OCI-LY7 (cell line): Measurements from ENCODE around the gene NAA16. TPM values are rescaled to one million over a fixed set of nuclear protein-coding genes. Genes with fewer than 3 reads are reported as not detected.
A peak's percentile ranks its signal among the peaks of the same experiment; 100 is the strongest.

ENCODE experiments used
- BruUV-seq: library from RNA; stranded (reverse); fragments of 400-500 nt; replicated peaks from 2 replicates; lab custom pipeline; 2021; lab: Mats Ljungman, UMichigan
- CTCF ChIA-PET: fragments of 300-600 bp; sonication (Branson Sonifier 250); formaldehyde crosslinking; loops from one replicate; lab custom pipeline; 2022; ENCODE audit warnings: antibody characterized with exemption; ENCODE audit not compliant: unreplicated experiment; lab: Charles Lee
- POLR2A ChIA-PET: fragments of 300-600 bp; sonication (Branson Sonifier 250); formaldehyde crosslinking; loops from one replicate; lab custom pipeline; 2022; ENCODE audit warnings: antibody characterized with exemption; lab: Charles Lee
- DNase-seq: peaks from one replicate; pipeline ENCODE4 v3.0.0-alpha.2; 2015; ENCODE audit warnings: low spot score
- H2AFZ ChIP-seq: fragments of 200-600 bp; sonication (generic), shearing (Covaris generic); 2 replicates; pipeline ENCODE4 v1.6.1; 2014; ENCODE audit warnings: mild to moderate bottlenecking, antibody characterized with exemption, low read length, moderate library complexity
- H3K27ac ChIP-seq: fragments of 200-600 bp; sonication (generic); 2 replicates; pipeline ENCODE4 v1.5.1; 2014; ENCODE audit warnings: mixed run types, low read depth, mild to moderate bottlenecking, moderate library complexity, low read length, inconsistent platforms; ENCODE audit not compliant: poor library complexity, severe bottlenecking
- H3K36me3 ChIP-seq: fragments of 200-600 bp; sonication (generic); 2 replicates; pipeline ENCODE4 v1.6.1; 2014; ENCODE audit warnings: mild to moderate bottlenecking, antibody characterized with exemption, low read length, moderate library complexity, mixed read lengths; ENCODE audit not compliant: insufficient read depth
- H3K4me1 ChIP-seq: fragments of 200-600 bp; sonication (generic); 2 replicates; pipeline ENCODE4 v1.5.1; 2014; ENCODE audit warnings: mild to moderate bottlenecking, low read length; ENCODE audit not compliant: insufficient read depth, poor library complexity, severe bottlenecking
- H3K4me2 ChIP-seq: fragments of 200-600 bp; sonication (generic); 2 replicates; pipeline ENCODE4 v1.6.1; 2014; ENCODE audit warnings: mild to moderate bottlenecking, low read length
- H3K4me3 ChIP-seq: fragments of 200-600 bp; sonication (generic); 2 replicates; pipeline ENCODE4 v1.5.1; 2014; ENCODE audit warnings: mild to moderate bottlenecking, low read depth, low read length; ENCODE audit not compliant: poor library complexity, severe bottlenecking
- H3K79me2 ChIP-seq: fragments of 200-600 bp; sonication (generic); 2 replicates; pipeline ENCODE4 v1.6.1; 2016; ENCODE audit warnings: low read depth, mild to moderate bottlenecking, low read length, moderate library complexity, mixed read lengths; ENCODE audit not compliant: insufficient read depth
- H3K9me2 ChIP-seq: fragments of 200-600 bp; sonication (generic); 2 replicates; pipeline ENCODE4 v1.6.1; 2016; ENCODE audit warnings: mild to moderate bottlenecking, low read length, mixed read lengths; ENCODE audit not compliant: insufficient read depth
- H3K9me3 ChIP-seq: fragments of 200-600 bp; sonication (generic); 2 replicates; pipeline ENCODE4 v1.6.1; 2014; ENCODE audit warnings: mild to moderate bottlenecking, mixed run types, low read length, mixed read lengths
- H4K20me1 ChIP-seq: fragments of 200-600 bp; sonication (generic); 2 replicates; pipeline ENCODE4 v1.6.1; 2014; ENCODE audit warnings: mild to moderate bottlenecking, antibody characterized with exemption, low read length, moderate library complexity, mixed read lengths; ENCODE audit not compliant: insufficient read depth
- CTCF ChIP-seq: fragments of 200-600 bp; sonication (generic); conservative IDR thresholded peaks from 2 replicates; pipeline ENCODE4 v1.5.1; 2014; ENCODE audit warnings: mild to moderate bottlenecking, antibody characterized with exemption, low read length, moderate library complexity, mixed read lengths
- EZH2phosphoT487 ChIP-seq: fragments of 200-600 bp; sonication (generic); IDR thresholded peaks from 2 replicates; pipeline ENCODE4 v1.6.1; 2018; ENCODE audit warnings: low read depth, borderline replicate concordance, mild to moderate bottlenecking, mixed run types, antibody characterized with exemption, low read length, moderate library complexity, mixed read lengths
- intact Hi-C: fragments of 100-400 bp; cut with micrococcal nuclease; formaldehyde crosslinking; loops from one replicate; pipeline ENCODE4 v1.10.0; 2022; ENCODE audit not compliant: unreplicated experiment
- total RNA-seq, 2 experiments: library from RNA; depleted of rRNA in 1 of 2; stranded (reverse); fragments of >200 nt in 1 of 2; shearing (Covaris generic) in 1 of 2; gene quantifications; 2 replicates each; pipeline ENCODE4 v1.2.3, GENCODE V29; 2014 to 2022

The NAA16 gene
- total RNA-seq, 2 experiments from 2014 or later, result 22.4 to 45.9 TPM

DNA sequence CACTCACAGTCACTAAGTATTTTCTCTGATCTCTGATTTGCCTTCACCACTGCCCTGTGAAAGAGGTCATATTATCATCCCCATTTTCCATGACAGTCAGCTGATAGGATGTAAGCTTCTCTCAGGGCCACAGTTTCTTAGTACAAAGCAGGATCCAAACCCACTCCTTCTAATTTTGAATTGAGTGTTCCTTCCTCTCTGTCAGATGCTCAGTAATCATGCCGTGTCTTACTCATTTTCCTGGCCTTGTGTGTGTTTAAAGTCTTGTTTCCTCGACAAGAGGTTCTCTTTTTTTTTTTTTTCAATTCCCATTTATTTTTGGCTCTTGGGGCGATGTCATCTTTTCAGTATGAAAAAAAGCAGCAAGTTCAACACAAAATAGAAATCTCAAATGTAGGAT, 72.3 kb downstream of the NAA16 start:
- intact Hi-C loops, result loop anchor here (10.0 kb wide), 1 partner anchor 731 kb away; no protein-coding TSS in a partner anchor
- DNase-seq, result no peak
- no peak overlapping the region for H3K4me2 ChIP-seq
- TF ChIP-seq EZH2phosphoT487, result no peak
- no peak for TF ChIP-seq CTCF
- peaks cover 4% of the 10 kb centered on the region for H3K4me1 ChIP-seq
- no peak overlapping the region for H2AFZ ChIP-seq
- H3K79me2 ChIP-seq, result no peaks in the 10 kb centered on the region
- H3K36me3 ChIP-seq, result 0 out of 2 replicates have a peak, but pooled peaks cover 4% of the 10 kb centered on the region
- CTCF ChIA-PET, result interaction anchor here (0.6 kb wide), 1 partner anchor 267 kb away, joined by 3 read pairs; no protein-coding TSS in a partner anchor
- H4K20me1 ChIP-seq, result no peaks in the 10 kb centered on the region
- no peaks in the 10 kb centered on the region for H3K9me2 ChIP-seq
- H3K9me3 ChIP-seq, result no peaks in the 10 kb centered on the region
- BruUV-seq, result no TSS peak
- POLR2A ChIA-PET, result no interaction called here
- H3K27ac ChIP-seq, result no peak overlapping the region
- H3K4me3 ChIP-seq, result no peak overlapping the region

DNA sequence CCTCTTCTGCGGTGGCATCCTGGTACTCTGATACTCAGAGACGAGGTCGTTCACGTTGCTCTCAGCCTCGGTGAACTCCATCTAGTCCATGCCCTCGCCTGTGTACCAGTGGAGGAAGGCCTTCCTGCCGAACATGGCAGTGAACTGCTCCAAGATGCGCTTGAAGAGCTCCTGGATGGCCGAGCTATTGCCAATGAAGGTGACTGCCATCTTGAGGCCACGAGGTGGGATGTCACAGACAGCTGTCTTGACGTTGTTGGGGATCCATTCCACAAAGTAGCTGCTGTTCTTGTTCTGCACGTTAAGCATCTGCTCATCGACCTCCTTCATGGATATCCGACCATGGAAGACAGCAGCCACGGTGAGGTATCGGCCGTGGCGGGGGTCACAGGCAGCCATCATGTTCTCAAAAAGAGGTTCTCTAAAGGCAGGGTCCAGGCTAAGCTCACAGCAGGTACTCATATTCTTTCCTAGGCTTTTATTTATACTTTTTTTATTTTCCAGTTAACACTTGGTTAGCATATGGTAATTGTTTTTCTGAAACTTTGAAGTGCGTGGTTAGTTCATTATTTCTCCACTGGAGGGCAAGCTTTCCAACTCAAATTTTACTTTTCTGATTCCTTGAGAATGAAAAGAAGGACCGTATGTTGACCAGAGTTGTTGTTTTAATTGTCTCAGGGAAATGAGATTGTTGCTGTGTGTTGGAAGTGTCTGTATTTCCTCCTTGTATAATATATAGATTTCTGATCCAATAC, 73.9 kb downstream of the NAA16 start:
- H3K4me1 ChIP-seq, result peaks cover 4% of the 10 kb centered on the region
- no peaks in the 10 kb centered on the region for H3K9me3 ChIP-seq
- H3K79me2 ChIP-seq, result no peaks in the 10 kb centered on the region
- H4K20me1 ChIP-seq, result no peaks in the 10 kb centered on the region
- POLR2A ChIA-PET, result no interaction called here
- H3K27ac ChIP-seq, result no peak overlapping the region
- intact Hi-C loops, result loop anchor here (1.0 to 10.0 kb wide), 2 partner anchors 267 to 730 kb away; no protein-coding TSS in a partner anchor
- CTCF ChIA-PET, result no interaction called here
- no peaks in the 10 kb centered on the region for H3K36me3 ChIP-seq
- no TSS peak for BruUV-seq
- no peaks in the 10 kb centered on the region for H3K9me2 ChIP-seq
- no peak overlapping the region for H3K4me3 ChIP-seq
- no peak for TF ChIP-seq EZH2phosphoT487
- TF ChIP-seq CTCF, result peak; percentile 82
- peak; percentile 42 for DNase-seq
- H3K4me2 ChIP-seq, result no peak overlapping the region
- no peak overlapping the region for H2AFZ ChIP-seq

GRCh38 chr13:41386211-41386610, 75.1 kb downstream of the NAA16 start:
- Histone ChIP-seq H3K4me3 (no peak overlapping the region), H3K79me2 (no peaks in the 10 kb centered on the region), H3K27ac (no peak overlapping the region), H3K9me2 (no peaks in the 10 kb centered on the region), H3K9me3 (no peaks in the 10 kb centered on the region), H3K4me2 (no peak overlapping the region), H2AFZ (0 out of 2 replicates have a peak overlapping the region, but pooled peaks have one; percentile 8), H3K36me3 (no peaks in the 10 kb centered on the region), H3K4me1 (peaks cover 4% of the 10 kb centered on the region), H4K20me1 (no peaks in the 10 kb centered on the region)
- ChIA-PET POLR2A (interaction anchor here (0.5 kb wide), 1 partner anchor 471 kb away, joined by 7 read pairs; no protein-coding TSS in a partner anchor), CTCF (no interaction called here)
- TF ChIP-seq CTCF, result no peak
- no peak for TF ChIP-seq EZH2phosphoT487
- intact Hi-C loops, result loop anchor here (10.0 kb wide), 1 partner anchor 729 kb away; no protein-coding TSS in a partner anchor
- BruUV-seq, result no TSS peak
- no peak for DNase-seq
